ENCODE data around the gene P2RX4.
"Not testable (repeated sequence)": the region's sequence is repeated elsewhere in the genome, so short reads cannot be mapped to it uniquely, and the experiment has no call there.

DNA sequence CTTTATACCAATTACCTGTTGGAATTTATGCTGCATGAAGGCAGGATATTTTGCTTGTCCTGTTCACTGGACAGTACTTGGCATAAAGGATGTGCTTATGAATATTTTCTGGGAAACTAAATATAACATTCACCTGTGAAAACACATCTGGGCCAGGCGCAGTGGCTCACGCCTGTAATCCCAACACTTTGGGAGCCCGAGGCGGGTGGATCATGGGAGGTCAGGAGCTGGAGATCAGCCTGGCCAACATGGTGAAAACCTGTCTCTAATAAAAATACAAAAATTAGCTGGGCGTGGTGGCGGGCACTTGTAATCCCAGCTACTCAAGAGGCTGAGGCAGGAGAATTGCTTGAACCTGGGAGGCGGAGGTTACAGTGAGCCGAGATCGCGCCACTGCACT lies 1.4 kb upstream of the P2RX4 start:
- TF ChIP-seq, protein P1, sequence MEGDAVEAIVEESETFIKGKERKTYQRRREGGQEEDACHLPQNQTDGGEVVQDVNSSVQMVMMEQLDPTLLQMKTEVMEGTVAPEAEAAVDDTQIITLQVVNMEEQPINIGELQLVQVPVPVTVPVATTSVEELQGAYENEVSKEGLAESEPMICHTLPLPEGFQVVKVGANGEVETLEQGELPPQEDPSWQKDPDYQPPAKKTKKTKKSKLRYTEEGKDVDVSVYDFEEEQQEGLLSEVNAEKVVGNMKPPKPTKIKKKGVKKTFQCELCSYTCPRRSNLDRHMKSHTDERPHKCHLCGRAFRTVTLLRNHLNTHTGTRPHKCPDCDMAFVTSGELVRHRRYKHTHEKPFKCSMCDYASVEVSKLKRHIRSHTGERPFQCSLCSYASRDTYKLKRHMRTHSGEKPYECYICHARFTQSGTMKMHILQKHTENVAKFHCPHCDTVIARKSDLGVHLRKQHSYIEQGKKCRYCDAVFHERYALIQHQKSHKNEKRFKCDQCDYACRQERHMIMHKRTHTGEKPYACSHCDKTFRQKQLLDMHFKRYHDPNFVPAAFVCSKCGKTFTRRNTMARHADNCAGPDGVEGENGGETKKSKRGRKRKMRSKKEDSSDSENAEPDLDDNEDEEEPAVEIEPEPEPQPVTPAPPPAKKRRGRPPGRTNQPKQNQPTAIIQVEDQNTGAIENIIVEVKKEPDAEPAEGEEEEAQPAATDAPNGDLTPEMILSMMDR (conservative IDR thresholded peaks at IDR 0.05) = not testable (repeated sequence)
- TF ChIP-seq EZH2 (IDR thresholded peaks at IDR 0.05; ENCODE audit: low read depth) = not testable (repeated sequence)

Measured in PC-9 (cell line).